NCI-H1092 (cell line): ENCODE data around the gene GLCE.
"Not testable (repeated sequence)": the region's sequence is repeated elsewhere in the genome, so short reads cannot be mapped to it uniquely, and the experiment has no call there.

Experiments
- DNase-seq: peaks from one replicate; lab custom pipeline; 2025; lab: John Stamatoyannopoulos, UW

Gene GLCE

DNA sequence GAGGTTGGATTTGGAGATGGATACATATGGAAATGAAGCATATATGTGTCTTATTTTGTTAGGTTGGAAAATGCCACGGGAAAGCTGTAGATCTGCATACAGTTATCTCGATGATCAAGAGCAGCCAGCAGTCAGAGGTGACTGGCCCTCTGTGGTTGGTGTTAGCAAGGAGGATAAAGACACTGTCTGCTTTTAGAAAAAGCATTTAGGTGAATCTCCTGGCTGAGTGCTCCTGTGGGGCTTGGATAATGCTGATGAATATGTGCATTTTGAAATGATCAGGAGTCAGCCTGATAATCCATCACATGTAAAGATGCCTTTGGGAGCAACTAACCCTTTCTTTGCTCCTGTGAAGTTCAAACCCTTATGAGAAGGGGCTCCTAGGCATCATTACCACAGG, 24.9 kb upstream of the GLCE start:
- no peak for DNase-seq

DNA sequence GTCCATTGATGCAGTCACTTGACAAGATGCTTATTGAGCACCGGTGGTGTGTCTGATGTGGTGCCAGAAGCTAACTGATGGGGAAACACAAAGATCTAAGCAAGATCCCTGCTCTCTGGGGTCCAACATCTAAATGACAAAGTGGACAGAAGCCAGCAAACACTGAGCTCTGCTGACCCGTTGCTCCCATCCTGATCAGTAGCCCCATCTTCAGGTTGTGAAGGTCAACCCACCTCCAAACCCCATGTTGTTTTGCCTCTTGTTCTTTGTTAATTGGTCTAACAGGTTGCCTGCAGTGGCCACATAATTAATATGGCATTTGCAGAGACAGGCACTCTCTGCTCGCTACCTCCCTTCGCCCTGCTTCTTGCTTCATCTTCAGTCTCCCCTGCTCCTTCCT, 21.5 kb upstream of the GLCE start:
- DNase-seq: no peak

DNA sequence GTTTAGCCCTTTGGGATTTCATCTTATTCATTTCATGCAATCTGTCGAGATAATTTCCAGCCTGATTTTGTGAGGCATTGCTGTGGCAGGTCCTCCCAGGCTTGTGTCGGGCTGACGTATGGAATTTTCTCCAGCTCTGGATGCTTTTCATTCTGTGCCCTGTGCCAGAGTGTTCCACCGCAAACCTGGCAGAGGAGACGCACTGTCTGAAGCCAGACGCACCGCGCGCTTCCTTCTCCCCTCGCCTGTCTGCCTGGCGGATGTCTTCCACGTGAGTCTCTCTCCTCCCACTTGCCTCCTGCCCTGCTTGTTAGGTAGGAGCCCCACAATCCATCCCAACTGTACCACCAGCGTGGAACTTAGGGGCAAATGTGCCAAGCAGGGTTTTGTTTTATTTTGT, 20.1 kb upstream of the GLCE start:
- DNase-seq: no peak

DNA sequence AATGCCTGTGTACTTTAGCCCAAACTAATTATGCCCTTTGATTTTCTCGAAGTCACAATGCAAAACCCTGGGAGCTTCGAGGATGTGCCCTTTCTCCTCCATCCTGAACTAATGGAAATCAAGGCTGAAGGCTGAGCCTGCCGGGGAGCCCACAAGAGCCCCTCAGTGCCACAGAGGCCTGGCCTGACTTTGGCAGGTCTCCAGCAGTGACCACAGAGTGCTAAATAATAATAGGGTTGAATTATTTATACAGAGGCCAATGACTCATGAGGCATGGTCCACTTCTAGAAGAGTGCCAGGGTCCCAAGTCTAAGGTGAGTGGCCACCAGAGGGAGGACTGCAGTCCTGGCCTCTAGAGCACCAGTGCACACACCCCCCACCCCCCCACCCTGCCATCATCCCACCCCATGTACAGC, 19.1 kb upstream of the GLCE start:
- DNase-seq: no peak

DNA sequence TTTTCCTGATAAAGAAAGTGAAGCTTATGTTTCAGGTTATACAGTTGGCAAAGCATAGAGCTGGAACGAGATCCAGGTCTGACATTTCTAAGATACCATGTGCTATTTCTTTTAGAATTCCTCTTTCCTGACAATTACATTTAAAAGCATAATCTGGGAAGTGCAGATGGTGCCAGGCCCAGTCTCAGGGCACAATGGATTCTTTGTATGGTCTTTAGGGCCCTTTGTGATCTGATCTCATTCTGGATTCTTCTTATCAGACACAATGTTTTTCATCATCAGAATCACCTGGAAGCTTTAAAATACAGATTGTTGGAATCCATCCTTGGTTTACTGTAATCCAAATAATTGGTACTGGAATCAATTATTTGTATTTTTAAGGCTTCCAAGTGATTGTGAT, 18.6 kb upstream of the GLCE start:
- DNase-seq: no peak

DNA sequence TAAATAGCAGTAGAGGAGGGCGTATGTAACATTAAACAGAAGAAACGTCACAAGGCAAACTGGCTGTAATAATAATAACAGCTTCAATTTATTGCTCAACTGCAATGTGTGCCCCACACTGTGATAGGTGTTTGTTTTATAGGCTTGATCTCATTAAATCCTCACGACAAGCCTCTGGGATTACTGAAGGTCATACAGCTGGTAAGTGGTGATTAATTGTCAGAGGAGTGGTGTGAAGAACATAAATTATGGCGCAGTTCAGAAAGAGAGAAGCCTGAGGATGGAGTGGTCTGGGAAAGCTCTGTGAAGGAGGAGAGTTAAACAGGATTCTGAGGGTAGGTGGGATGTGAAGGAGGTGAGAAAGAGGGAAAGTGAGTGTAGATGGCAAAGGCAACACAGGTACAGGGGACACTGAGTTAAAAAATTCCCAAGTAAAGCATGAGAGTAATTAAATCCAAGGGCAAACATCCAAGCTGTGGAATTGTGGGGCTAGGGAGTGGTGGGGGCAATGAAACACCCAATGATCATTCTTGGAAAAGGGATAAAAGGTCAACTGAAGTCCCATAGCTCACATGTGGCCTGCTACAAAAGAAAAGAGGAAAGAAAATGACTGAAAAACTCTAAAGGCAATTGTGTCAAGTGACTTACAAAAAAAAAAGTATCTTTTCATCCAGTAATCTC, 16.5 kb upstream of the GLCE start:
- DNase-seq: no peak

DNA sequence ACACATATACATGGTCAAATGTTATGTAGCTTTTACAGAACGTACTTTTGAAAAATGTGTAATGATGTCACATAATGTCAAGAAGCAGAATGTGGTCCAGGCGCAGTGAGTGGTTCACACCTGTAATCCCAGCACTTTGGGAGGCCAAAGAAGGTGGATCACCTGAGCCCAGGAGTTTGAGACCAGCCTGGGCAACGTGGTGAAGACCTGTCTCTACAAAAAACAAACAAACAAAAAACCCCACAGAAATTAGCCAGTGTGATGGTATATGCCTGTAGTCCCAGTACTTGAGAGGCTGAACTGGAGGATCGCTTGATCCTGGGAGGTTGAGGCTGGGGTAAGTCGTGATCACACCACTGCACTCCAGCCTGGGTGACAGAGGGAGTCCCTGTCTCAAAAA, 15.9 kb upstream of the GLCE start:
- DNase-seq: no peak

DNA sequence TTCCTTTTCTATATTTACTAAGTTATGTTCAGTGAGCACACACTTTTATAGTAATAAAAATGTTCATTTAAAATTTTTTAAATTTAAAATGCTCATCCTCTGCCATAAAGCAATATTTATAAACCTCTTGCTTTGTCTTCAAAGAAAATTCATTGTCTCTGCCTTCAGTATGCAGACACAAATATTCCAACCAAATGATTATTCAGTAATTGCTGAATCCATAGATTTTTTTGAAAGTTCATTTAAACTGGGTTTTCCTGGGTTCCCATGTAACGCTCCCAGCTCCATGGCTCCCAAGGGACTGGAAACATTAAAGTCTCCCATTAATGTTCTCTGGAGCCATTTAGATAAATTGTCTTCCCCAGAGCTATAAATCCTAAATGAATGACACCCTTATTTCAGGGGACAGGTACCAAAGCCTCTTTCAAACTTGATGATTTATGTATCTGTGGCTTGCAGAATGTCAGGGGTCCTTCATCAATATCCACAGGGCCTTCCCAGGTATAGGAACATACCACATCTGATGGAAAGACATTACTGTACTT, 15.2 kb upstream of the GLCE start:
- no peak for DNase-seq

GRCh38 chr15:69145694-69146492, 14.5 kb upstream of the GLCE start:
- no peak for DNase-seq

DNA sequence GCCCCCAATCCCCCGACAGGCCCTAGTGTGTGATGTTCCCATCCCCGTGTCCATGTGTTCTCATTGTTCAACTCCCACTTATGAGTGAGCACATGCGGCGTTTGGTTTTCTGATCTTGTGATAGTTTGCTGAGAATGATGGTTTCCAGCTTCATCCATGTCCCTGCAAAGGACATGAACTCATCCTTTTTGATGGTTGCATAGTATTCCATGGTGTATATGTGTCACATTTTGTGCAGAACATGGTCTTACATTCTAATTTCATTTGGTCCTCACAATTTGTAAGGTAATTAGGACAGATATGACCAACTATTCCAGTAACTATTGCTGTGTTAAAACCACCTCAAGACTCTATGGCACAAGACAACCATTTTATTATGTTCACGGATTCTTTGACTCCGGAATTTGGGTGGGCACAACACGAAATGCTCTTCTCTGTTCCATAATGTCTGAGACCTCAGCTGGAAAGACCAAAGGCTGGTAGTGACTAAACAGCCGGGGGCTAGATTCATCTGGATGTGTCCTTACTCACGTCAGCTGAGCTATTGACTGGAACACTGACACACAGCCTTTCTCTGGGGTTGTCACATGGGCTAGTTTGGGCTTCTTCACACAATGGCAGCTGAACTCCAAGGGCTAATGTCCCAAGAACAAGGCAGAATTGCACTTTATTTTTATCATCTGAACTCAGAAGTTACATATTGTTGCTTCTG, 13.6 kb upstream of the GLCE start:
- DNase-seq: no peak

- DNase-seq: no peak
These were observed 12.0 kb upstream of the GLCE start for GRCh38 chr15:69148465-69148864.

GRCh38 chr15:69149163-69149562, 11.3 kb upstream of the GLCE start:
- DNase-seq: no peak

DNA sequence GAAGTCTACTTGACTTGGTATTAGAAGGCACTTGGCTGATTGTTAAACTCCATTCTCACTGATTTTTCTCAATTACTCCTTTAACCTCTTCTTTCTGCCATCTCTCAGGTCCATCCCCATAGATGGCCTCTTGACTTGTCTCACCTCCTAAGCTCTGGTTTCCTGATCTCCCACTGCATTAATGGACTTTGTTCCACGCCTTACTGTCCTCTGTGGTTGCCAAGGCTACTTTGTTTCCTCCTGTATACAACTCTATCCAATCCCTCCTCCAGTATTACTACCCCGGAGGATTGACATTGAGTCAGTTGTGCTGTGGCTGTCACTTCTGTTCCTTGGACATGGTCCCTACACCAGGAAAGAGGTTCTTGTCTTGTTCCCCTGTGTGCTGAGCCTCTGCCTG, 10.6 kb upstream of the GLCE start:
- no peak for DNase-seq

- no peak for DNase-seq
These were observed 10.1 kb upstream of the GLCE start for GRCh38 chr15:69150336-69150735.

DNA sequence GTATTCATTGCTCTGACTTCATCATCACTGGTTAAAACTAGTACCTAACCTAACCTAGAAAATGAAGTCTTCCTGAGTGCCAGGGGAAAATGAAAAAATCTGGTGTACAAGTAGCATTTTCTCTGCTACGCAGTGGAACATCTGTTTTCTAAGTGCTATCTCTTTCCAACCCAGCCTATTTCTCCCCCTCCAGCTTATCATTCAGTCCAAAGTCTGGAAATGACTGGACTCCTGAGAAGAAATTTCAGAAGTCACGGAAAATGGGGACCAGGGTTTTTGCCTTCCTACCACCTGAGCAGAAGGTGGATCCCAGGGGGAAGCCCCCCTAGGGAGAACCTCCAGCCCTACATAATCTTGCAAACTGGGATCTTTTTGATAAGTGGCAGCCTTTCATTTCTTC, 9.6 kb upstream of the GLCE start:
- no peak for DNase-seq

DNA sequence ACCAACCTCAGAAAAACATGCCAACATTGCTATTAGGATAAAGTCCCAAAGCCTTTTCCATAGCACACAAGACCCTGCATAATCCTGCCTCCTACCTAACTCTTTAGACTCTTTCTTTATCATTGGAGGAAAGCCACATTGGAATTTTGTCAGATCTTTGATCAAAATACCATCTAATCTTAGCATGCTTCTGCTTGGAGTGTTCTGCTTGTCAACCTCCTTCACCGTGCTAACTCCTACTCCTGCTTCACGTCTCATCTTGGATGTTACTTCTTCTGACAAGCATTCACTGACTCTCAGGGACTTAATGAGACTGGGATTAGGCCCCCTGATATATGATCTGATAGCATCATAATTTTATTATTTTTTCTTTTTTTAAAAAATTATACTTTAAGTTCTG, 7.4 kb upstream of the GLCE start:
- no peak for DNase-seq

GRCh38 chr15:69153587-69153986, 6.8 kb upstream of the GLCE start:
- not testable (repeated sequence) for DNase-seq

DNA sequence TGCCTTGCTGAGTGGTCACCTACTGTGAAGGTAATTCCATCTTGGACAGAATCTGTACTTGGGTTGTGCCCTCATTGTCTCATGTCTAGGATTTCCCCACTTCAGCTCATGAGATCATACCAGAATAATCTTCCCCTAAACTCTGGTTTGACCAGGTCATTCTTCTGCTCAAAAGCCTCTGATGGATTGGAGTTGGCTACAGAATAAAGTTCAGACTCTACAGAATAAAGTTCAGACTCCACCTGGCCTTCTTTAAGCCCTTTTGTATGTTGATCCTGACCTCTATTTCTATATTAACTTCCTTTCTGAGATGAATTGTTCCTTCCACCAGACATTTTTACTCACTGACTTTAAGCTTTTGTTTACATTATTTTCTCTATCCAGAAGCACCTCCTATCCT, 6.4 kb upstream of the GLCE start:
- DNase-seq: no peak

DNA sequence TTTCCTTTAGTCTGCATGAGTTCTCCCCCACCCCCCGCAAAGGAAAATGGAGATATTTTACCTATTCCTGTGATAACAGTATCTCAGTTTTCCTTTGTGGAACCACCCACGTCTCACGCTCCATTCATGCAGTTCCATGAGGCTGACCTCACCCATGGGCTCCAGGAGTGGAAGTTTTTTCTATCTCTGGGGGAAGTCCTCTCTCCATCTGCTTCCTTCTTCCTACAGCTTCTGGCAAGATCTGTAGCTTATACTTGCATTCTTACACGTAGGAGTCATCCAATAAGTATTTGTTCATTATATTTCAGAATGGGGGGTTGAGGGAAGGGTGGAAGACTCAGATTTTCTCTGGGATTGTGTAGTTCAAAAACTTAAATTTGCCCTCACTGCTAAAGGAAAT, 5.8 kb upstream of the GLCE start:
- DNase-seq: no peak

GRCh38 chr15:69156736-69157381, 3.6 kb upstream of the GLCE start:
- no peak for DNase-seq

GRCh38 chr15:69158201-69158842, 2.1 kb upstream of the GLCE start:
- no peak for DNase-seq

DNA sequence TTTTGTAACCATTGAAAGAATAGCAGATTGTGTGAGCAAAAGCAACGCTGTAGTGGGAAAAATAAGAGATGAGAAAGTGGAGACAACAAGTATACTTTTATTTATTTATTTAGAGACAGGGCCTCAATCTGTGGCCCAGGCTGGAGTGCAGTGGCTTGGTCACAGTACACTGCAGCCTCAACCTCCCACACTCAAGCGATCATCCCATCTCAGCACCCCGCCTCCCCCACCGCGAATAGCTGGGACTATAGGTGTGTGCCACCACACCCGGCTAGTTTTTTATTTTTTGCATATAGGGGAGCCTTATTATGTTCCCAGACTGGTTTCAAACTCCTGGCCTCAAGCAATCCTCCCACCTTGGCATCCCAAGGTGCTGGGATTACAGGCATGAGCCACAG, 1.6 kb upstream of the GLCE start:
- DNase-seq: no peak
